ENCODE data around the gene NME1.
"Not testable (repeated sequence)": the region's sequence is repeated elsewhere in the genome, so short reads cannot be mapped to it uniquely, and the experiment has no call there.

- TF ChIP-seq CTCF, POLR2AphosphoS5, POLR2A (IDR thresholded peaks at IDR 0.05): not testable (repeated sequence)
Observed at GRCh38 chr17:51122473-51123115, 30.8 kb upstream of the NME1 start.

Data from suprapubic skin (tissue), 4 donors.